Amniotic stem cell (primary cell): ENCODE measurements around the gene TSR3.
A peak's percentile ranks its signal among the peaks of the same experiment; 100 is the strongest.

Experiments used
- DNase-seq: peaks from one replicate; lab custom pipeline; 2025; lab: John Stamatoyannopoulos, UW

The TSR3 gene

DNA sequence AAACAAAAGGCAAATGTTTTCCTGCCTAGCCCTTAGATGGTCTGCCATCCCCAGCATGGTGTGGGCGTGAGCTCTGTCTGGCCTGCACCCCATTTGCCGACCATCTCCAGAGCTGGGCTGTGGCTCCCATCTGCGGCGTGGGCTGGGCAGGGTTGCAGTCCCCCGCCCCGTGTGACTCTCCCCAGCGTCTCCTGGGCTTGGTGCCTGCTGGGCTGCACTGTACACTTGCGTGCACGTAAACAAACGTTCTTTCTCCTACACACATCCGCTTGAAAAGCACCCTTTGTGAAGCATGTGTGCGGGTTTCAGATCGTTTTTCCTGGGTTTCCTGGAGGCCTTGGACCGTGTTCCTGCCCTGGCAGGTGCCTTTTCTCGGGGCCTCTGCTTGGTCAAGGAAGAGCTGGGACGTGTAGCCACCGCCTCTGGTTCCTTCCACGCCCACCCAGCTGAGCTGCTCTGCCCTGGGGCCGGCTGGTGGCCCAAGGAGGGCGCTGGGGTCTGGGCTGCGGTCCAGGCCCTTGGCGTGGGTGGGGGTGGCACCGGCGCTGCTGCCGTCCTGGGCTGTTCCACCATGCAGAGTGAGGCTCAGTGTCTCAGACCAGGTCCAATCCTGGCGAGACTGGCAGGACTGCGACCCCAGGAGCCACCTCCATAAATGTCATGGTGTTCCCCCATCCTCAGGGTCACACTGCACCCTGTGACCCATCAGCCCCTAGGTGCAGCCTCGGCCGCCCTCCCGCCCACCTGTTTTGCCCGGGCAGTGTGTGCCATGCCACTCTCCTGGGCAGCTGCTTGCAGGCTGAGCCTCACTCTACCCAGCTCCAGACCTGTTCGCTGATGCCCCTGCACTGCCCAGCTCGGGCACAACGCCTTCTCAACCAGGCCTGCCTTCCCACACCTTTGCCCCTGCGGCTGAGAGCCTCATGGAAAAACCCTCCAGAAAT lies 28.1 kb downstream of the TSR3 start:
- no peak for DNase-seq

DNA sequence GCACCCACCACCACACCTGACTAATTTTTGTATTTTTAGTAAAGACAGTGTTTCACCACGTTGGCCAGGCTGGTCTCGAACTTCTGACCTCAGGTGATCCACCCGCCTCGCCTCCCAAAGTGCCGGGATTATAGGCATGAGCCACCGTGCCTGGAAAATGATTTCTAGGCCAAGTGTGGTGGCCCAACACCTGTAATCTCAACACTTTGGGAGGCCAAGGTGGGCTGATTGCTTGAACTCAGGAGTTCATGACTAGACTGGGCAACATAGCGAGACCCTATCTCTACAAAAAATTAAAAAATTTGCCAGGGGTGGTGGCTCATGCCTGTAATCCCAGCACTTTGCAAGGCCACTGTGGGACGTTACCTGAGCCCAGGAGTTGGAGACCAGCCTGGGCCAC lies 29.3 kb downstream of the TSR3 start:
- DNase-seq: no peak

DNA sequence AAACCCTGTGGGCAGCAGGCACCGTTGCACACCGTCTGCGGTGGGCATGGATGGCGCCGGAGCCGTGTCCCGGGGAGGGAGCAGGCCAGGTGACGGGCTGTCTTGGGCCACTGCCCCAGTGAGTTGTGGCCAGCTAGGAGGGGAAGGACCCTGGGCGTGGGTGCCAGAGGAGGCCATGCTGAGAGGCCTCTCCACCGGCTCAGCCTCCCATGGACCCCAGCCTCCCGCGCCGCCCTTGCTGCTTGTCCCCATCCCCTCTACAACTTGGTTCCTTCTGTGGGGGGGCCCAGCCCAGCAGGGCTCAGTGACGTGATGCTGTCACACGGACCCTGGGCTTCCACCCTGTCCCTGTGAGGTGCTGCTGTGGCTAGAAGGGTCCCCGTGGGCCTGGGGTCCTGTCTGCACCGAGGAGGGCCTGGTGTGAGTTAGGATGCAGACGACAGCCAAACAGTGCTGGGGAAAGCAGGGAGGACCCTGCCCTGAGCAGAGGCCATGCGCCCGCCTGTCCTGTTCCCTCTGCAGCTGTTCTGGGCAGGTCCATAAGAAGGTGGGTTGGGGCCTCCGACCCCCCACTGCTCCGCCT lies 30.9 kb downstream of the TSR3 start:
- no peak for DNase-seq

DNA sequence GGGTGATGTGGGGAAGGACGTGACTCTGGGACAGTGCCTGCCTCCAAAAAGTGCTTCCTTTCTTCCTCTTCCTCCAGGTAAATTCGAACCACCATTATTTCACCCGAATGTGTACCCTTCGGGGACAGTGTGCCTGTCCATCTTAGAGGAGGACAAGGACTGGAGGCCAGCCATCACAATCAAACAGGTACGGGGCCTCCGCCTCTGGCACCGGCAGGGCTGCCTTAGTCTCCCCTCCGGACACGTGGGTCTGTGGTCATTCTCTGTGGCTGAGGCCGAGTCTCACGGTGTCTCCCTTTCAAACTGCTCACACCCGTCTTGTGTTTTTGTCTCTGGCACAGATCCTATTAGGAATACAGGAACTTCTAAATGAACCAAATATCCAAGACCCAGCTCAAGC lies 31.6 kb downstream of the TSR3 start:
- no peak for DNase-seq

DNA sequence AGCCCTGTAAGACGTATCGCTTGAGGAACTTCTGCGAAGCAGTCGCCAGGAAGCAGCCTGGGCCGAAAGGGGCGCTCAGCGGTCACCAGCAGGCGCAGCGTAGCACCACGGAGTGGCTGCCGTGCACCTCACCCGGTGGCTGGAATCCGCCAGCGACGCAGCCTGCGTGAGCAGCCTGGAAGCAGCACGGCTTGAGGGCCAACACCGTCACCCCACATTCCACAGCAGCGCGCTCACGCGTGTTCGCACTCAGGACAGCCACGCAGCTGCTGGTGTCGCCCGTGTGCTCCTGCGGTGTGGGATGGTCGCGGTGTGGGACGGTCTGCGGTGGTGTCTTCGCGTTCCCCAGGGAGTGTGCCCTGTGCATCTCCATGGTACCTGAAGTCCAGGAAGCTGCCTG lies 32.6 kb downstream of the TSR3 start:
- no peak for DNase-seq

DNA sequence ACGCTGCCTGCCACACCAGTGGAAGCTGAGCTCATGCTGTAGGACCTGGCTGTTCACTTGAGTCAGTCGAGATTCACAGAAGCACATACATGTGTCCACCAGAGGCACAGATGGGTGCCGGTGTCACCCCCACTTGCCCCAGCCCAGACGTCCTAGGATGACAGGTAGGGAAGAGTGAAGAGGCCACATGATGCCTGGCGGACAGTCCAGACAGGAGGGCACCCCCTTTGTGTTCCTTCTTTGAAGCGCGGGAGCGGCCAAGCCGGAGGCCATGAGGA lies 33.5 kb downstream of the TSR3 start:
- DNase-seq: no peak

DNA sequence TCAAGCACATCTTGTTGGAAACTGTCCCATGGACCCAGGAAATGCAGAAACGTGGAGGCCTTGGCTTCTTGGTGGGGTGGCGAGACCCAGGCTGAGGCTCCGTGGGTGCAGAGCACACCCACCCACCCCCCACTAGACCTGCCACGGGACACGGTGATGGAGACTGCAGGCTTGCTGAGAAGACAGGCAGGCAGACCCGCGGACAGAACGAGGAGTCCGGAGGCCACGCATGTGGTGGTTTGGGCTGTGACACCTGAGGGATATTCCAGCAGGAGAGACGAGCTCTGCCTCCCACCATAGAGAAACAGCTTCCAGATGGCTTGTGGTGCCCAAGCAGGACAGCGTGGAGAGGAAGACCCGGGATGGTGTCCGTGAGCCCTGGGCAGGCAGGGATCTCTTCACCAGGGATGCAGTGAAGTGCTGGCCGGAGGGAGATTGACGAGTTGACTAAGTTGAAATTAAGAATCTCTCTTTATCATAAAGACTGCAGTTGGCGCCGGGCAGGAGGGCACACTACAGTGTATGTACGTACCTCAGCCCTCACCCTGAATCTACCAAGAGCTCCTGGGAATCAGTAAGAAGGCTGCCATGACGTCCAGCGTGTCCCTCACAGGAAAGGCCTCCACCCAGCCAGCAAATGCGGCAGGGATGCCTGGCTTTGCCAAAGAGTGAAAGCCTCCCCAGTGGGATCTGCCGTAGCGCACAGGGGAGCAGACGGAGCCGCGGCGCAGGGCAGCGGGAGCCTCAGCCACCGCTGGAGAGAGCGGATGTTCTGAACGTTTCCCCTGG lies 34.0 kb downstream of the TSR3 start:
- no peak for DNase-seq

DNA sequence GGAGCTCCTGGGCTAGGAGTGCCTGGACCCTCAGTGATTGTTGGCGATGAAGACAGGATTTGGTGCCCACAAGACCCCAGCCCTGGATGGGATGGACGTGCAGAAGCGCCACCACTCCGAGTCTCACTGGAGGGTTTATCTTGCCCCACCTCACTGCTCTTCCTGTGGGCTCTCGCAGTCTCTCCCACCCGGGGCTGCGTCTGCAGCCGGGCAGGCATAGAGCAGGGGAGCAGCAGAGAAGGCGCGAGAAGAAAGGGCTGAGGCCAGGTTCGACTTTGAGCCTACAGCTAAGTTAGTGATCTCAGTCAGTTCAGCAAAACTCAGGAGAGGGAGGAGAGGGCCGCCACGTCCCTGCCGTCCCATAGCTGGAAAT lies 35.7 kb downstream of the TSR3 start:
- no peak for DNase-seq

DNA sequence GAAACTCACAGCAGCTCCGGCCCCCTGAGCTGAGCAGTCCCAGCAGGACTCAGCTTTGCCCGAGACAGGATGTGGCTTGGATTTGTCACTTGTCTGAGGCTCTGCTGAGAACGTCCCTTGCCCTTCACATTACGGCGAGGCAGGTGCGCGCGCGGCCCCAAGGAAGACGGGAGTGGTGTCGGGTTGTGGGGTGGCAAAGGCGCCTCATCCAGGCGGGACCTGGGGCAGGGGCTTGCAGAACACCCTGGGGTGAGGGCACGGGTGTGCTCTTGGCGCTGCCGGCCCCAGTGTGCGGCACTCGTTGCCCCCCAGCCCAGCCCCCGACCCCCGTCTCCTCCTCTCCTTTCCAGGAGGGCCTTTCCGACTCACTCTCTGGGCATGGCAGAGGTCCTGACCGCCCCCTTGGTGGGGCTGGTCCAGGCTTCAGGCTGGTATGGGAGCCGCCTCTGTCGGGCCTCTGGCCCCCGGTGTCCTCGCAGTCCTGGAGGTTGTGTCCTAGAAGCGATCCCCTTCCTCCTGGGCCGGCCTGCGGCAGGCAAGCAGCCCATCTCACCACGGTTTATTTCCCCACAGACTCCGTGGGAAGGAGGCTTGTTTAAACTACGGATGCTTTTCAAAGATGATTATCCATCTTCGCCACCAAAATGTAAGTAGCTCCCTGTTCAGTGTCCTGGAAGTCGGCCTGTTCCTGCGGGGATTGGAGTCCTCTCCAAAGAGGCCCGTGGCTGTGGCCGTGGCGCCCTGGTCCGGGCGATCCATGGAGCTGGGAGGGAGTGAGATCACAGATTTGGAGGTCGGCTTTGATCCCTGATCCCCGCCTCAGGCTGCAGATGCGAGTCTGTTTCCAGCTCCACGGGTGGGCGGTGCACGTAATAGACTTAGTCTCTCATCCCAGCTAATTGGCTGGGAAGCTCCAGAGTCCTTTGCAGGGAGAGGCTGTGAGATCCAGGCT lies 36.3 kb downstream of the TSR3 start:
- DNase-seq: no peak

DNA sequence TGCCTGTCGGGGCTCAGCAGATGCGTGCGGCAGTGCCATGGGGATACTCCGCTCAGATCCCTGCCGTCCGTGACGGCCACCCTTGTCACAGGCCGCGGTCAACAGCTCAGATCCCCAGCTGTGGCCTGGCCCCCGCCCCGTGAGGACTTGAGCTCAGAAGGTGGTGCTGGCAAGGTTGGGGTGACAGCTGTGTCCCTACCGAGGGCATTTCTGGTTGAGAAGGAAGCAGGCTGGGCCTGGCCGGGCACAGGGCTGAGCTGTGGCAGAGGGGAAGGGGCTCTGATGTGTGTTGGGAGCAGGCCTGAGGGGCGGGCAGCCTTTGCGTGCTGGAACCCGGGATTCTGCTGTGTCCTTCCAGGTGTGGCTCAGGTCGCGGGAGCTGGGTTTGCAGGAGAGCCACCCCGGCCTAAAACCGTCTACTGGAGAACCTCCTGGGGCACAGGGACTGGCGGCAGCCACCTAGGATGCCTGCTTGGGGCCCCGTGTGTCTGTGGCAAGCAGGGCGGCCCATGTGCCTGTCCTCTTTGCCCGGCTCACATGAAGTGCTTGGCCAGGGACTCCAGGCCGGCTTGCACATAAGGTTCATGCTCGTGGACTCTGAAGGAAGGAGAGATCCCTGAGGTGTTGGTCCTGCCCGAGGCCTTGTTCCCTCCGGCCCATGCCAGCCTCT lies 37.1 kb downstream of the TSR3 start:
- DNase-seq: no peak

DNA sequence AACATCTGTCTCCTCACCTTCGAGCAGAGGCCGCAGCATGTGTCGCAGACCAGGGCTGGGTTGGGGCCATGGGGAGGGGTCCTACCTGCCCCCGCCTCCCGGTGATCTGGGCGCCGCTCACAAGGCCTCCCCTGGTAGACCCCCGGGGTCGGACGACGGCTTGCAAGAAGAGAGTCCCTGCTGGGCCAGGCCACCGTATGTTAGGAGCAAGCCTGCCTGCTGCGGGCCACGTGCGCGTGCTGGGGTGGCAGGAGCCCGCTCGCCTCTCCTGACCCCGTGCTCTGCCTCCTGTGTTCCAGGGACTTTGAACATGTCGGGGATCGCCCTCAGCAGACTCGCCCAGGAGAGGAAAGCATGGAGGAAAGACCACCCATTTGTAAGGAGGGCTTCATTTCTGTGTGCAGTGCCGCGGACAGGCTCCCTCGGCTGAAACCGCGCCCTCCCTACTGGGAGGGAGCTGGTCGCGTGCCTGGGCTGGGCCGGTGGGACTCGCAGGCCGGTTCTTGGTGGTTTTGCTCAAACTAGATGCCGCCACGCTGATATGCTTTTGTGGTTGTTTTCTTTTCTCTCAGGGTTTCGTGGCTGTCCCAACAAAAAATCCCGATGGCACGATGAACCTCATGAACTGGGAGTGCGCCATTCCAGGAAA lies 37.8 kb downstream of the TSR3 start:
- no peak for DNase-seq

DNA sequence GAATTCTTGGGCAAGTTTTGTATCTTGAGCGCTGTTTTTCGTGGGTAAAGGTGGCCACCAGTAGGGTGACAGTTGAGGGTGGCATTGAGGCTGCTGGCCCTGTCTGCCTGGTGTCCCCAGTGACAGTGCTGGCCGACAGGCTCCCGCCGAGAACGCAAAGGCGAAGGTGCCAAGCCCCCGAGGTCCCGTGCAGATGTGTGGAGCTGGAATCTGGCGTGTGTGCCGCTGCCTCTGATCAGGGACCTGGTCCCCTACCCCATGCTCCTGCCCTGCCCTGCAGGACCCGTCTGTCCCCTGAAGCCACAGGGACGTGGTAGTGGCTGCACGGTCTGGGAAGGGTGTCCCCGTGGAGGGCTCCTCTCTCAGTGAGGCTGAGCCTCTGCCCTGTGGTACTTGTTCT lies 38.8 kb downstream of the TSR3 start:
- no peak for DNase-seq

DNA sequence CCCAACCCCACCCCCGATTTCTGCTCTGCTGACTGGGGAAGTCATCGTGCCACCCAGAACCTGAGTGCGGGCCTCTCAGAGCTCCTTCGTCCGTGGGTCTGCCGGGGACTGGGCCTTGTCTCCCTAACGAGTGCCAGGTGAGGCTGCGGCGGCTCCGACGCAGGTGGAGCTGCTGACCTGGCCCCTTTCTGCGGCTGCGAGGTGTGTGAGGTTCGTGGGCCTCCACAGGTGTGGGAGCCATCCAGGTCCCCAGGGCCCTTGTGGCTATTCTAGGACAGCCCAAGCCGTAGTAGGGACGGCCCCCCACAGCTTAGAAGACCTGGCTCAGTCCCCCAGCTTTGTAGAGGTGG lies 39.2 kb downstream of the TSR3 start:
- no peak for DNase-seq

DNA sequence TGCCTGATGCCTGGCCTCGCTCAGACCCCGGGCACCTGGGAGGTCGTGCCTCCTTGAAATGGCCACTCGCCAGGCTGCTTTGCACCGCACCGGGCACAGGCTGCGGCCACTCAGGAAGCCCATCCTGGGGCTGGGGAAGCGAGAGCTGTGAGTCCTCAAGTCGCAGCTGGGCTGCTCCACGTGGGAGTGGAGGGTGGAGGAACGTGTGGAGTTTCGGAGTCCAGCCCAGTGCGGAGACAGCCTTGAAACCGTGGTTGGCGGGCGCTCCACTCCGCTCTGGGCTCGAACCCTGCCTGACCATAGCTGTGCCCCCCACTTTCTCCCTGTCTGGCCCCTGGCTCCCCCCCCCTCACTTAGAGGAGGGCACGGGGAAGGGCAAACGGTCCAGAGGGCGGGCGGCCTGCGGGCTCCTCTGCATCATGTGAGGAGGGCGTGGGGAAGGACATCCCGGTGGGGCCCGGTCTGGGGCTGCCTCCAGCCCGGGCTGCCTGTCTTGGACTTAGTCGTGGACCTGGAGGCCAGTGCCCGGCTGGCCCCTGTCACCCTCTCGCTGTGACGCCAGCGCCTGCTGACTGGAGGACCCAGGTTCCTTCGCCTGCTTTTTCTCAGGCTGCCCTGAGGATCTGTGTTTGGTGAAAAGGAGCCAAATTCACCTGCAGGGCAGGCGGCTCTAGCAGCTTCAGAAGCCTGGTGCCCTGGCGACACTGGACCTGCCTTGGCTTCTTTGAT lies 39.8 kb downstream of the TSR3 start:
- DNase-seq: no peak

DNA sequence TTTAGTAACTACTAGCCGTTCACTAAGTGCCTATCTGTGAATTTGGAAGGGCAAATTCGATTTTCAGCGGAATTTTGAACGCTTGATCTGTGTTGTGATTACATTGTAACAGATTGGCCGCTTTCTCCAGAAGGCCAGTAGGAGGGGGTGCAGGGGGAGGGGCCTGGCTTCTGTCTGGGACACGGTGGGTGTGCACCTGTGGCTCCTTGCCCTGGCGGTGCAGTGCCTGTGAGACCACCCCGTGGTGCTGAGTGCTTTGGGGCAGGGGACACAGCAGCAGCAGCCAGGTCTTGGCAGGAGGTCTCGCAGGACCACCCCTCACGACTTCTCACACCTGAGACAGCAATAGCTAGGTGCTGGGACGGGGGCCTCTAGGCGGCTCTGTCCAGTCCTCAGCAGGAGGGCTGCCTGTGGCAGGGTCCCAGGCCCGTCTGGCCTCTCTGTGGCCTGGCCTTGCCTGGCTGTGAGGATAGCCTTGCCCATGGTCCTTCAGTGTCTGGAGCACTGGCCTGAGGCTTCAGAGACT lies 40.4 kb downstream of the TSR3 start:
- DNase-seq: no peak

DNA sequence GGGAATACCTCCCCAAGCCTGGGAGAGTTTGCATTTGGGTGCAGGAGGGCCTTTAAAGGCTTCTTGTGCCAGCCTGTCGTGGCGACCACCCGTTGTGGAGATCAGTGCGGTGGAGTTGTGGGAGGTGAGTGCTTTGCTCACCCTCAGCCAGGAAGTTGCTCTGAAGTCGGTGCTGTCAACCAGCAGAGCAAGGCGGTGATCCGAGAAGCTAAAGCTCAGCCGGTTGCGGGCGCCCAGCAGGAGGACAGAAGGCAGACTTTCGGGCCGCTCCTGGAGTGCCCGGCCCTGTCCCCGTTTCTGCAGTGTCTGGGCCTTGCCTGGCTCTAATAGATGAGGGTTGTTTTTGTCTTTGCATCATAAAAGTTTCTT lies 40.9 kb downstream of the TSR3 start:
- no peak for DNase-seq

DNA sequence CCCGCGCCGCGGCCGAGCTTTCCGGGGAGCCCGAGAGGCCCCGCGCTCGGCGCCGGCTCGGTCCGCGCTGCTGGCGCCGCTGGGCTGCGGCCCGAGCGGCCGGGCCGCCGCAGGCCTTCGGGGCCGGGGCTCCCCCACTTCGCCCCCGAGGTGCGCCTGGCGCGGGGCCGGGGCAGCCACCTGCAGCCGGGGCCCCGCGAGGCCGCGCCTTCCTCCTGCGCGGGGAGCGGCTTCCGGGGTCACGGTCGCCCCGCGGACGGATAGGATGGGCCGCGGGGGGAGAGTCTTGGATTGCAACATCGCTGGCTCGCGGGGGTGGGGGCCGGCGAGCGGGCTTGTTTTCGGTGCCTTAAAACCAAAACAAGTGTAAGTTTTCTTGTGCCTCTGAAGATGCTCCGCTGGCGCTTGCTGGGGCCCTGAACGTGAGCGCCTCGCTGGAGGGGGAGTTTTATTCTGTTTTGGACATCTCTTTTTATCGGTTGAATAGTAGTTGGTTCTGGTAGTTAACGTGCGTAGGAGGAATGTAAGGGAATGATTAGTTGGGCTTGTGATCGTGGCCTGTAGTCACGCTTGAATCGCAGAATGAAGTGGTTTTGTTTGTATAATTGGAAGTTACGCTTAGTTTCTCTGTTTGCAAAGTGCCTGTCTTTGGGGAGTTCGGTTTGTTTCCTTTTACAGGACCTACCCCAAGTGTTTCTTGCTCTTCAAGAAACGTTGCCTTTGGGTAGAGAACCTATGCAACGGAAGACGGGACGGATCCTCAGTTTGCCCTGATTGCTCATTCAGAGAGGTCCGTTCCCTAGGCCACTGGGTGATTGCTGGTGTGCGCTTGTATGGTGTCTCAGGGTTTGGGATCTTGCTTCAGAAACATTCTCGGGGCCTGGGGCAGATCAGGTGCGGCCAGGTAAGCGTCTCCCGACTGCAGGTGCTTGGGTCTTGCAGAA lies 41.5 kb downstream of the TSR3 start:
- DNase-seq: no peak

DNA sequence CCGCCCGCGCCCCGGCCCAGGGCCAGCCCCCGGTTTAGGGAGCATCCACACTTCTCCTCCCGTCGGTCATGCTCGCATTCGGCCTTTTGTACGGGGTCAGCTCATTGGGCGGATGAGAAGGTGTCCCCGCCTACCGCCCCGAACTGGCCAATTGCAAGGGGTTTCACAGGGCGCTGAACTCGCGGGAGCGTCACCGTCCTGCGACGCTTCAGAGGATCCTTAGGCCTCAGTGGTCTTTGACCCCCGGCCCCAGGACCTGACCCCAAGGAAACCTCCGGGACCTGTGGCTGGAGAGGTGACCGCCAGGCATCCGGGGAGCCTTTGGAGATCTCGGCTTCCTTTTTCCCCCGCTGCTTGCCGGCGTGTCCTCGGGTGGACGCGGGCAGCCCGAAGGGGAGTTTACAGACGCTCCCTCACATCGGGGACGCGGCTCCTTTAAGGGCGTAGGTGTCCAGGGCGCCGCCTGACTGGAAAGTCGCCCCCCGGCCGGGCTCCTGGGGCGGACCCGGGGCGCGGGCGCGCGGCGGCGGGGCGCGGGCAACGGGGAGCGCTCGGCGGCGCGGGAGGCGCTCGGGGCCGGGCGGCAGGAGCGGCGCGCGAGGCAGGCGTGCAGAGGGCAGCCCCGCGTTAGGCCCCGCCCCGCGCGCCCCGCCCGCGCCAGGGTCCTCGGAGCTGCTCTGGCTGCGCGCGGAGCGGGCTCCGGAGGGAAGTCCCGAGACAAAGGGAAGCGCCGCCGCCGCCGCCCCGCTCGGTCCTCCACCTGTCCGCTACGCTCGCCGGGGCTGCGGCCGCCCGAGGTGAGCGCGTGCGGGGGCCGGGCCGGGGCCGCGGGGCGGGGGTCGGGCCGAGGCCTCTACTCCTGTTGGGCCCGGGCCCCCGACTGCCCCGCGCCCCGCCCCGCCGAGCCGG lies 42.4 kb downstream of the TSR3 start, which contains the start of gene UBE2I:
Gene UBE2I (plus strand): TSS at position 660 of the 909 bp plus-strand sequence. CDS start 4,395 bp downstream, outside the sequence.
- DNase-seq: peak; percentile 90
